HepG2 (cell line): ENCODE data around the gene MEI1. TPM values are rescaled to one million over a fixed set of nuclear protein-coding genes. Genes with fewer than 3 reads are reported as not detected.
A peak's percentile ranks its signal among the peaks of the same experiment; 100 is the strongest.

ENCODE experiments used
- CHD2 ChIP-seq: IDR thresholded peaks from 2 replicates; pipeline ENCODE4 v1.6.1; 2011; ENCODE audit warnings: low read depth, low read length, improper control_type of control experiment
- DNMT3B ChIP-seq: conservative IDR thresholded peaks from 2 replicates; pipeline ENCODE4 v1.6.1; 2016; ENCODE audit warnings: missing biosample characterization, control low read depth
- FOSL1 ChIP-seq: sonication (generic); formaldehyde crosslinking; IDR thresholded peaks from 2 replicates; pipeline ENCODE4 v1.9.0; 2021; ENCODE audit warnings: missing genetic modification reagents, borderline replicate concordance
- FOXJ3 ChIP-seq: sonication (generic); formaldehyde crosslinking; IDR thresholded peaks from 2 replicates; pipeline ENCODE4 v1.4.0; 2020; ENCODE audit warnings: missing genetic modification reagents, mild to moderate bottlenecking, borderline replicate concordance
- GTF2F1 ChIP-seq: fragments of 150-350 bp; IDR thresholded peaks from 2 replicates; pipeline ENCODE4 v1.6.1; 2014; ENCODE audit warnings: low read length
- HNRNPUL1 ChIP-seq: fragments of 200-400 bp; formaldehyde crosslinking; IDR thresholded peaks from 2 replicates; pipeline ENCODE4 v1.6.1; 2017; ENCODE audit warnings: low read depth, mild to moderate bottlenecking, low read length, moderate library complexity
- IKZF4 ChIP-seq: sonication (generic); formaldehyde crosslinking; IDR thresholded peaks from 2 replicates; pipeline ENCODE4 v1.5.1; 2020; ENCODE audit warnings: borderline replicate concordance, mild to moderate bottlenecking, low read depth, missing genetic modification reagents; ENCODE audit errors: not compliant biosample characterization
- KDM2A ChIP-seq: sonication (generic); formaldehyde crosslinking; IDR thresholded peaks from 2 replicates; pipeline ENCODE4 v1.4.0; 2020; ENCODE audit warnings: low read depth, missing genetic modification reagents, borderline replicate concordance
- KDM5B ChIP-seq: sonication (generic); formaldehyde crosslinking; IDR thresholded peaks from 2 replicates; pipeline ENCODE4 v1.4.0; 2020; ENCODE audit warnings: missing genetic modification reagents, mild to moderate bottlenecking, borderline replicate concordance
- NFKBIZ ChIP-seq: IDR thresholded peaks from 2 replicates; pipeline ENCODE4 v1.6.1; 2018; ENCODE audit warnings: missing genetic modification reagents, missing compliant biosample characterization
- RARA ChIP-seq: IDR thresholded peaks from 2 replicates; pipeline ENCODE4 v1.6.1; 2016; ENCODE audit warnings: missing genetic modification reagents, missing compliant biosample characterization
- SP2 ChIP-seq: sonication (generic); formaldehyde crosslinking; IDR thresholded peaks from 2 replicates; pipeline ENCODE4 v1.5.1; 2020; ENCODE audit warnings: mild to moderate bottlenecking, missing genetic modification reagents
- ZFAT ChIP-seq: sonication (generic); formaldehyde crosslinking; conservative IDR thresholded peaks from 2 replicates; pipeline ENCODE4 v1.8.1; 2023; ENCODE audit warnings: missing genetic modification reagents, inconsistent platforms
- ZNF207 ChIP-seq: fragments of 450-650 bp; IDR thresholded peaks from 2 replicates; pipeline ENCODE4 v1.6.1; 2016; ENCODE audit warnings: antibody characterized with exemption, borderline replicate concordance
- ZNF260 ChIP-seq: sonication (generic); formaldehyde crosslinking; IDR thresholded peaks from 2 replicates; pipeline ENCODE4 v1.4.0; 2020; ENCODE audit warnings: missing genetic modification reagents, low read depth, mild to moderate bottlenecking, borderline replicate concordance
- ZNF331 ChIP-seq: sonication (generic); formaldehyde crosslinking; IDR thresholded peaks from 2 replicates; pipeline ENCODE4 v1.4.0; 2020; ENCODE audit warnings: missing genetic modification reagents
- ZNF775 ChIP-seq: sonication (generic); formaldehyde crosslinking; IDR thresholded peaks from 2 replicates; pipeline ENCODE4 v1.4.0; 2020; ENCODE audit warnings: missing genetic modification reagents, mild to moderate bottlenecking, moderate library complexity, borderline replicate concordance
- ZNF792 ChIP-seq: IDR thresholded peaks from 2 replicates; pipeline ENCODE4 v1.6.1; 2016
- ZNF839 ChIP-seq: sonication (generic); formaldehyde crosslinking; IDR thresholded peaks from 2 replicates; pipeline ENCODE4 v1.4.0; 2020; ENCODE audit warnings: missing genetic modification reagents, mild to moderate bottlenecking, borderline replicate concordance
- polyA plus RNA-seq, 8 experiments: library from polyadenylated mRNA; depleted of rRNA in 3 of 8; stranded (reverse) in 7 of 8; unstranded in 1 of 8; fragments of >200 nt; fragmentation: Illumina TruSeq in 4 of 8; extraction: Trizol in 4 of 8; gene quantifications; 2 replicates each; pipeline versions ENCODE4 v1.2.1 to v1.2.3, GENCODE V29; 2011 to 2016; ENCODE audit warnings: low read depth in 4 of 8, missing spikeins in 1 of 8, mixed read lengths in 1 of 8; ENCODE audit not compliant: insufficient read depth in 1 of 8
- total RNA-seq, 5 experiments: library from RNA; depleted of rRNA; stranded (reverse); fragments of >200 nt; fragmentation: Illumina TruSeq; extraction: Trizol; gene quantifications; 2 replicates each; pipeline ENCODE4 v1.2.3, GENCODE V29; 2016; ENCODE audit warnings: low read depth in 1 of 5
- TF ChIP-seq, protein P1 (sequence below): sonication (generic); formaldehyde crosslinking; IDR thresholded peaks from 2 replicates; pipeline ENCODE4 v1.5.1; 2020; ENCODE audit warnings: missing genetic modification reagents, mild to moderate bottlenecking, borderline replicate concordance
- TF ChIP-seq, protein P2 (sequence below): IDR thresholded peaks from 2 replicates; pipeline ENCODE4 v1.6.1; 2016; ENCODE audit warnings: low read depth
- TF ChIP-seq, protein P3 (sequence below): IDR thresholded peaks from 2 replicates; pipeline ENCODE4 v1.6.1; 2012; ENCODE audit warnings: low read depth, low read length, improper control_type of control experiment
- TF ChIP-seq, protein P4 (sequence below): sonication (generic); formaldehyde crosslinking; IDR thresholded peaks from 2 replicates; pipeline ENCODE4 v1.5.0; 2020; ENCODE audit warnings: missing genetic modification reagents
- TF ChIP-seq, protein P5 (sequence below): sonication (generic); IDR thresholded peaks from 2 replicates; pipeline ENCODE4 v1.6.1; 2016; ENCODE audit warnings: low read depth, borderline replicate concordance

Gene MEI1
- total and polyA plus RNA-seq, 2 of the 13 experiments (the other 11 are each of a cell fraction or from before 2014, with no cell fraction given), result 0.75 to 1.9 TPM

DNA sequence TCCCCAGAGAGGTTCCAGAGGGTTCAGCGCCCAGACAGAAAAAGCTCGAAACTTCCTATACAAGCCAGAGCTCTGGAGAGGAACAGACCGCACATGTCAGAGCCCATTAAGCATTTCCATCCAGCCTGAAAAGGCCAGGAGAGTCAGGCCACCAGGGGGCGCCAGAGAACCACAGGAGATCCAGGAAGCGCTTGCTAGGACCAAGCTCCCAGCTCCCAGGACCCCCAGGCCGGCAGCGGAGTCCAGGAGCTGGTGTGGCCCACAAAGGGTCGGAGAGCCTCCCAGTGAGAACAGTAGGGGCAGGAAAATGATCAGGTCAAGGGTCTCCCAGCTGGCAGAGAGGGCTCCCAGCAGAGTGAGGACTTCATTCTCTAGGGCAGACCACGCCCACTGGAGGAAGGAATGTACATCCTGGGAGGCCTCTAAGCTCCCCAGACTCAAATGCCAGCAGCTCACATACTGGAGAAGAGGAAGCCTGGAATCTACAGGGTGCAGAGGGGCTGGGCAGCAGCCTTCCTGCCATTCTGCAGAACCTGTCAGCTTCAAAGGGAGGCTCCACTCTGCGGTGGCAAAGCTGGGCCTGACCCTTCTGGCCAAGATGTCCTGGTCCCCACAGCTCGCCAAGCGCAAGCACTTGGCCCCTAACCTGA lies 2.1 kb upstream of the MEI1 start (continued):
- TF ChIP-seq, protein P1, sequence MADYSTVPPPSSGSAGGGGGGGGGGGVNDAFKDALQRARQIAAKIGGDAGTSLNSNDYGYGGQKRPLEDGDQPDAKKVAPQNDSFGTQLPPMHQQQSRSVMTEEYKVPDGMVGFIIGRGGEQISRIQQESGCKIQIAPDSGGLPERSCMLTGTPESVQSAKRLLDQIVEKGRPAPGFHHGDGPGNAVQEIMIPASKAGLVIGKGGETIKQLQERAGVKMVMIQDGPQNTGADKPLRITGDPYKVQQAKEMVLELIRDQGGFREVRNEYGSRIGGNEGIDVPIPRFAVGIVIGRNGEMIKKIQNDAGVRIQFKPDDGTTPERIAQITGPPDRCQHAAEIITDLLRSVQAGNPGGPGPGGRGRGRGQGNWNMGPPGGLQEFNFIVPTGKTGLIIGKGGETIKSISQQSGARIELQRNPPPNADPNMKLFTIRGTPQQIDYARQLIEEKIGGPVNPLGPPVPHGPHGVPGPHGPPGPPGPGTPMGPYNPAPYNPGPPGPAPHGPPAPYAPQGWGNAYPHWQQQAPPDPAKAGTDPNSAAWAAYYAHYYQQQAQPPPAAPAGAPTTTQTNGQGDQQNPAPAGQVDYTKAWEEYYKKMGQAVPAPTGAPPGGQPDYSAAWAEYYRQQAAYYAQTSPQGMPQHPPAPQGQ (CRISPR knock-in tag), result no peak
- TF ChIP-seq FOSL1 (CRISPR knock-in tag) (no peak), SP2 (CRISPR knock-in tag) (no peak), ZNF207 (no peak), ZNF260 (CRISPR knock-in tag) (no peak), IKZF4 (CRISPR knock-in tag) (no peak), ZNF331 (CRISPR knock-in tag) (no peak), KDM2A (CRISPR knock-in tag) (peak; percentile 49; the same call in 1 of the 2 replicates), DNMT3B (CRISPR knock-in tag) (no peak), NFKBIZ (no peak), GTF2F1 (no peak), ZFAT (CRISPR knock-in tag) (no peak), KDM5B (CRISPR knock-in tag) (no peak), CHD2 (no peak), HNRNPUL1 (no peak), FOXJ3 (CRISPR knock-in tag) (0 out of 2 replicates have a peak, but pooled peaks have one; percentile 17), ZNF775 (no peak), RARA (CRISPR knock-in tag) (no peak), ZNF839 (no peak), ZNF792 (CRISPR knock-in tag) (no peak)
- TF ChIP-seq, protein P2, sequence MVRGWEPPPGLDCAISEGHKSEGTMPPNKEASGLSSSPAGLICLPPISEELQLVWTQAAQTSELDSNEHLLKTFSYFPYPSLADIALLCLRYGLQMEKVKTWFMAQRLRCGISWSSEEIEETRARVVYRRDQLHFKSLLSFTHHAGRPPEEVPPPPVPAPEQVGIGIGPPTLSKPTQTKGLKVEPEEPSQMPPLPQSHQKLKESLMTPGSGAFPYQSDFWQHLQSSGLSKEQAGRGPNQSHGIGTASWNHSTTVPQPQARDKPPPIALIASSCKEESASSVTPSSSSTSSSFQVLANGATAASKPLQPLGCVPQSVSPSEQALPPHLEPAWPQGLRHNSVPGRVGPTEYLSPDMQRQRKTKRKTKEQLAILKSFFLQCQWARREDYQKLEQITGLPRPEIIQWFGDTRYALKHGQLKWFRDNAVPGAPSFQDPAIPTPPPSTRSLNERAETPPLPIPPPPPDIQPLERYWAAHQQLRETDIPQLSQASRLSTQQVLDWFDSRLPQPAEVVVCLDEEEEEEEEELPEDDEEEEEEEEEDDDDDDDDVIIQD (CRISPR knock-in tag), result peak; percentile 16; the same call in 1 of the 2 replicates
- TF ChIP-seq, protein P3, sequence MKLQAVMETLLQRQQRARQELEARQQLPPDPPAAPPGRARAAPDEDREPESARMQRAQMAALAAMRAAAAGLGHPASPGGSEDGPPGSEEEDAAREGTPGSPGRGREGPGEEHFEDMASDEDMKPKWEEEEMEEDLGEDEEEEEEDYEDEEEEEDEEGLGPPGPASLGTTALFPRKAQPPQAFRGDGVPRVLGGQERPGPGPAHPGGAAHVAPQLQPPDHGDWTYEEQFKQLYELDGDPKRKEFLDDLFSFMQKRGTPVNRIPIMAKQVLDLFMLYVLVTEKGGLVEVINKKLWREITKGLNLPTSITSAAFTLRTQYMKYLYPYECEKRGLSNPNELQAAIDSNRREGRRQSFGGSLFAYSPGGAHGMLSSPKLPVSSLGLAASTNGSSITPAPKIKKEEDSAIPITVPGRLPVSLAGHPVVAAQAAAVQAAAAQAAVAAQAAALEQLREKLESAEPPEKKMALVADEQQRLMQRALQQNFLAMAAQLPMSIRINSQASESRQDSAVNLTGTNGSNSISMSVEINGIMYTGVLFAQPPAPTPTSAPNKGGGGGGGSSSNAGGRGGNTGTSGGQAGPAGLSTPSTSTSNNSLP, result peak; percentile 36; the same call in 1 of the 2 replicates
- TF ChIP-seq, protein P4, sequence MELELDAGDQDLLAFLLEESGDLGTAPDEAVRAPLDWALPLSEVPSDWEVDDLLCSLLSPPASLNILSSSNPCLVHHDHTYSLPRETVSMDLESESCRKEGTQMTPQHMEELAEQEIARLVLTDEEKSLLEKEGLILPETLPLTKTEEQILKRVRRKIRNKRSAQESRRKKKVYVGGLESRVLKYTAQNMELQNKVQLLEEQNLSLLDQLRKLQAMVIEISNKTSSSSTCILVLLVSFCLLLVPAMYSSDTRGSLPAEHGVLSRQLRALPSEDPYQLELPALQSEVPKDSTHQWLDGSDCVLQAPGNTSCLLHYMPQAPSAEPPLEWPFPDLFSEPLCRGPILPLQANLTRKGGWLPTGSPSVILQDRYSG, result no peak
- TF ChIP-seq, protein P5, sequence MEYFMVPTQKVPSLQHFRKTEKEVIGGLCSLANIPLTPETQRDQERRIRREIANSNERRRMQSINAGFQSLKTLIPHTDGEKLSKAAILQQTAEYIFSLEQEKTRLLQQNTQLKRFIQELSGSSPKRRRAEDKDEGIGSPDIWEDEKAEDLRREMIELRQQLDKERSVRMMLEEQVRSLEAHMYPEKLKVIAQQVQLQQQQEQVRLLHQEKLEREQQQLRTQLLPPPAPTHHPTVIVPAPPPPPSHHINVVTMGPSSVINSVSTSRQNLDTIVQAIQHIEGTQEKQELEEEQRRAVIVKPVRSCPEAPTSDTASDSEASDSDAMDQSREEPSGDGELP, result peak; percentile 73; the same call in 1 of the 2 replicates
